ENCODE measurements around the gene CAPN12. TPM values are rescaled to one million over a fixed set of nuclear protein-coding genes. Genes with fewer than 3 reads are reported as not detected.

Gene CAPN12
- total RNA-seq, 2 experiments from 2014 or later = 1.2 to 2.6 TPM

DNA sequence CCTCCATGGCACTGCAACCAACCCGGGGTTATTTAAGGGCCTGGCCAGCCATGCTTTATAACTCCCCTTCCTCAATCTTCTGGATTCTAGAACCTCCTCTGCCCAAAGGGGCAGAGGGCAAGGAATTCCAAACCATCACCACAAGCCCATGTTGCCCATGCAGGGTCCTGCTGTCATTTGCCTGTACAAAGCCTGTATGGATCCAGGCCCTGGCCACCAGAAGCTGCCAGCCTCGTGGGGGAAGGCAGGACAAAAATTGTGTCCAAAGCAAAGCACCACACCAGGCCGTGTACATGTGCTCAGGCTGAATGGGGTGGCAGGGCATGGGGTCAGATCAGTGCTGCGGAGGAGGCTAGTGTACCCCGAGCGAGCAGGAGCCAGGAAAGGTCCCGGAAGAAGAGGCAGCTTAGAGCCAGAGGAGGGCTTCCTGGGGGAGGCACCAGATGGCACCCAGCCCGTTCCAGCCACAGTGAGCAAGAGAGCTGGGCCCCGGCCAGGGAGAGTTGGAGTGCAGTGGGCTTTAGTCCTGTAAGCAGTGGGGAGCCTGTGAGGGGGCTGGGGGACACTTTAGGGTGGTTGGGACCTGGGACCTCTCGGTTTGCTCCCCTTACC, 35.8 kb downstream of the CAPN12 start:
- Histone ChIP-seq H2AFZ (ENCODE audit: low read length) (no peak overlapping the region), H3K27ac (ENCODE audit: low read depth, low read length, poor library complexity, severe bottlenecking) (no peak overlapping the region), H3K4me2 (ENCODE audit: low read length) (no peak overlapping the region), H3K4me3 (ENCODE audit: low read depth, low read length, poor library complexity, severe bottlenecking) (no peak overlapping the region), H3K4me1 (ENCODE audit: insufficient read depth, low read length, poor library complexity, severe bottlenecking) (no peaks in the 10 kb centered on the region), H4K20me1 (ENCODE audit: insufficient read depth, low read length) (no peaks in the 10 kb centered on the region), H3K9me2 (ENCODE audit: insufficient read depth, low read length) (no peaks in the 10 kb centered on the region), H3K36me3 (ENCODE audit: insufficient read depth, low read length) (peaks cover 50% of the 10 kb centered on the region; the same call in 1 of the 2 replicates), H3K9me3 (ENCODE audit: low read length) (no peaks in the 10 kb centered on the region), H3K79me2 (ENCODE audit: insufficient read depth, low read depth, low read length) (no peaks in the 10 kb centered on the region)
- POLR2A ChIA-PET = interaction anchor here (0.6 kb wide), 1 partner anchor 199 kb away, joined by 3 read pairs; no protein-coding TSS in a partner anchor
- BruUV-seq (replicated peaks) = no TSS peak
- CTCF ChIA-PET (ENCODE audit: unreplicated experiment) = no interaction called here
- no peak for DNase-seq (ENCODE audit: low spot score)
- TF ChIP-seq EZH2phosphoT487 (IDR thresholded peaks at IDR 0.05; ENCODE audit: borderline replicate concordance, low read depth, low read length) = no peak
- TF ChIP-seq CTCF (conservative IDR thresholded peaks at IDR 0.05; ENCODE audit: low read length) = no peak
- intact Hi-C loops (cut with micrococcal nuclease; ENCODE audit: unreplicated experiment) = no loop called here

- Histone ChIP-seq H3K27ac (ENCODE audit: low read depth, low read length, poor library complexity, severe bottlenecking) (no peak overlapping the region), H3K9me2 (ENCODE audit: insufficient read depth, low read length) (no peaks in the 10 kb centered on the region), H3K4me3 (ENCODE audit: low read depth, low read length, poor library complexity, severe bottlenecking) (no peak overlapping the region), H3K4me1 (ENCODE audit: insufficient read depth, low read length, poor library complexity, severe bottlenecking) (no peaks in the 10 kb centered on the region), H3K36me3 (ENCODE audit: insufficient read depth, low read length) (peaks cover 50% of the 10 kb centered on the region; the same call in 1 of the 2 replicates), H2AFZ (ENCODE audit: low read length) (no peak overlapping the region), H3K79me2 (ENCODE audit: insufficient read depth, low read depth, low read length) (no peaks in the 10 kb centered on the region), H3K4me2 (ENCODE audit: low read length) (no peak overlapping the region), H3K9me3 (ENCODE audit: low read length) (no peaks in the 10 kb centered on the region), H4K20me1 (ENCODE audit: insufficient read depth, low read length) (no peaks in the 10 kb centered on the region)
- BruUV-seq (replicated peaks) = no TSS peak
- CTCF ChIA-PET (ENCODE audit: unreplicated experiment) = no interaction called here
- intact Hi-C loops (cut with micrococcal nuclease; ENCODE audit: unreplicated experiment) = no loop called here
- POLR2A ChIA-PET = no interaction called here
- TF ChIP-seq EZH2phosphoT487 (IDR thresholded peaks at IDR 0.05; ENCODE audit: borderline replicate concordance, low read depth, low read length) = no peak
- DNase-seq (ENCODE audit: low spot score) = no peak
Observed at GRCh38 chr19:38707512-38708114, 36.7 kb downstream of the CAPN12 start.

GRCh38 chr19:38706792-38707511, 37.3 kb downstream of the CAPN12 start:
- Histone ChIP-seq H3K4me2 (ENCODE audit: low read length) (no peak overlapping the region), H3K9me2 (ENCODE audit: insufficient read depth, low read length) (no peaks in the 10 kb centered on the region), H3K79me2 (ENCODE audit: insufficient read depth, low read depth, low read length) (no peaks in the 10 kb centered on the region), H3K36me3 (ENCODE audit: insufficient read depth, low read length) (peaks cover 50% of the 10 kb centered on the region; the same call in 1 of the 2 replicates), H2AFZ (ENCODE audit: low read length) (no peak overlapping the region), H3K9me3 (ENCODE audit: low read length) (no peaks in the 10 kb centered on the region), H3K4me3 (ENCODE audit: low read depth, low read length, poor library complexity, severe bottlenecking) (no peak overlapping the region), H4K20me1 (ENCODE audit: insufficient read depth, low read length) (no peaks in the 10 kb centered on the region), H3K4me1 (ENCODE audit: insufficient read depth, low read length, poor library complexity, severe bottlenecking) (no peaks in the 10 kb centered on the region), H3K27ac (ENCODE audit: low read depth, low read length, poor library complexity, severe bottlenecking) (no peak overlapping the region)
- ChIA-PET POLR2A (no interaction called here), CTCF (ENCODE audit: unreplicated experiment) (no interaction called here)
- intact Hi-C loops (cut with micrococcal nuclease; ENCODE audit: unreplicated experiment) = no loop called here
- BruUV-seq (replicated peaks) = no TSS peak
- TF ChIP-seq EZH2phosphoT487 (IDR thresholded peaks at IDR 0.05; ENCODE audit: borderline replicate concordance, low read depth, low read length) = no peak
- no peak for TF ChIP-seq CTCF (conservative IDR thresholded peaks at IDR 0.05; ENCODE audit: low read length)
- no peak for DNase-seq (ENCODE audit: low spot score)
